GM20431 (cell line): ENCODE results near the gene UAP1.

Experiments
- in situ Hi-C: fragments of 300-500 bp; cut with MseI, MboI; formaldehyde crosslinking; loops from one replicate; pipeline ENCODE4 v1.15.0; 2020; ENCODE audit warnings: low sequenced_read_pairs; ENCODE audit not compliant: unreplicated experiment

The UAP1 gene

DNA sequence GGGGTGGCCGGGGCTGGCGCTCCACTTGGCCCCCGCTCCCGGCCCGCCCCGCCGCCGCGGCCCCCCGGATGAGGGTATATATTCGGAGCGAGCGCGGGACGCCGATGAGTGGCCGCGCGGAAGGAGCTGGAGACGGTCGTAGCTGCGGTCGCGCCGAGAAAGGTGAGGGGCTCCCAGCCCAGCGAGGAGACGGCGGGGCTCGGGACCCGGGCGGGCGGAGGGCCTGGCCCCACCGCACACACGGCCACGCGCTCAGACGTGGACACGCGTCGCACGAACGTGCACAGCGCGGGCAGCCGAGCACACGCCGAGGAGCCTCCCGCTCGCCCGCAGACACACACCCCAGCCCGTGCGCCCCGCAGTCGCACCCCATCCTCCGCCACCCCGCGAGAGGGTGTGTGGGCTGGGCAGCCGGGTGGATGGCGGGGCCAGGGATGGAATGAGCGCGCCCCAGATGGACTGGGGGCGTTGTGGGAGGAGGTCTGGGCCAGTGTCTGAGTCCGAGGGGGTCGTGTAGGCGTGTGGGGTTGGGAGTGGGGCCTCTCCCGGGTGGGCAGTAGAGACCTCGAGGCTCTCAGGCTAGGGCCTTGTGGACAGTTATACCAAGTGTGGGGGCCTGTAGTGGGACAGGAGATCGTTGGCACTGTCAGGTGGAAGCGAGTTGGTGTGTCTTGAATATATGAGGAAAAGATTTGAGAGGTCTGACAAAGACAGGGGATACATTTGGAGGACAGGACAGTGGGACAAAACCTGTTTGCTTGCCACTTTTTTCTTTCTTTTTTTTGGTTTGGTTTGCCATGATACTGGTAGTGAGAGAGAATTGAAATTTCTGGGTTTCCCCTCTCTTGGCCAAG is at the start of gene UAP1:
Gene UAP1, plus strand, starts transcription at position 107 of the 854 bp plus-strand sequence. CDS start 4,347 bp downstream, outside the sequence.
- in situ Hi-C loops: no loop called here

DNA sequence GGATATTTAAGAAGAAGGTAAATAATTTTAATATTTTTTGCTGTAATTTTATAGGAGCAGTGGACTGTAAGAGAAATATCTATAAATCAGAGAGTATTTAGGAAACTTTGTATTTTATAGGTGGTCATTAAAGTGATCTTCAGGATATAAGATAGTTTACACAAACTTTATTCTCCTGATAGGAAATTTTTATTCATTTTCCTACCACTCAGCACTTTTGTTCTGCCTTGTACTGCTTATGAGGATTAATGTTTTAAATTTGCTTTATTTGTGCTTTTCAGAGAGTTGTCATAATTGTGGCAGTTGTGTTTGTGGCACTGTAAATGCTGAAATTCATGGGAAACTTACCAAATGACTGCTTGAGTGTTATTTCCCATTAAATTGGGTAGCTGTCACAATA is 34.2 kb upstream of the UAP1 start:
- in situ Hi-C loops: no loop called here

DNA sequence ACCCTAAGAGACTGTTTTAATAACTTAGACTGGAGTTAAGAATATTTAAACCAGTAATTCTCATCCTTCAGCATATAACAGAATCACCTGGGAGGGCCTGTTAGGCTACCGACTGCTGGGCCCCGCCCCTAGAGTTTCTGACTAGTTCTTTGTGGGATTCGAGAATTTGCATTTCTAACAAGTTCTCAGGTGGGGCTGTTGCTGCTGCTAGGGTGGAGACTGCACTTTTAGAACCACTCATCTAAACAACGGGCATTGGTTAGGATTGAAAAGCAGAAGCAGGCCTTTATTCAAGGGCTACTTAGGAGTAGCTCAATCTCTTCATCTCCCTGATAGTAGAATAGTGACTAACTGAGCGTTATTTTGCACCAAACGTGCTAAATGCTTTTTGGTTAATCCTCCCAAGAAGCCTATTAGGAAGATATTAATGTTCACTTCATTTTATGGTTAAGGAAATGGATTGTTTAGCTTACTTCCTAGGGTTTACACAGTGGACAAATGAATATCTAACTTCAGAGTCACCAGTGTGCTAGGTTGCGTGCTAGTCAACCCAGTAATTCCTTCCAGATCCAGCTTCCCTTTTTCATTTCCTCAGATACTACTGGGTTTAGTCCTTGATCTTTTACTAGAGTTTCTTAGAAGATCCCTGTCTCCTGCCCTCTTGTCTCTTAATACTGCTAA is 31.1 kb upstream of the UAP1 start:
- in situ Hi-C loops: no loop called here

DNA sequence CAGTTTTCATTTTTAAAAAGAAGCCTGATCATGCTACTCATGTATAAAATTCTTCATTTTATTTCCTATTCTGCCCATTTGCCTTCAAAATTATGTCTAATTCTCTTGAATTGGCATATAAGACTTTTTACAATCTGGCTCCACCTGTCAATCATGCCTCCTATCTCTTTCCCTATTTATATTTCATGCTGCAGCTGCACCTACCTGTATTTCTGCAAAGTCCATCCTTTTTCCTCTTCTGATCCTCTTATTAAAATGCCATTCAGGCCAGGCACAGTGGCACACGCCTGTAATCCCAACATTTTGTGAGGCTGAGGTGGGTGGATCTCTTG is 30.6 kb upstream of the UAP1 start:
- in situ Hi-C loops: no loop called here

DNA sequence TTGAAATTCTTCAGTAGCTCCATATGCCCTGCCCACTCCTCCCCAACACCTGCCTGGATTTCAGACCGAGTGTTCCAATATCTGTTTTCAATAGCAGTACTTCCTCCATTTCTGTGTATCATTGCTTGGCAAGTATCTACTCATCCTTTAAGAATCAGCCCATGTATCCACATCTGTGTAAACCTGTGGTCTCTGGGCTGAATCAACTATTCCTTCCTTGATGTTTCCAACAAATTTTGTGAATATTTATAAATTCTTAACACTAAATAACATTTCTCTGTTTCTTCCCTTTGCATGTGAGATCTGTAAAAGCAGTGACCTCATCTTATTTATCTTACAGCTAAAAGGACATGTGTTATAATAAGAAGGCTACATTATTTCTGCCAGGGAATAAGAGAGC is 26.0 kb upstream of the UAP1 start:
- in situ Hi-C loops: no loop called here

DNA sequence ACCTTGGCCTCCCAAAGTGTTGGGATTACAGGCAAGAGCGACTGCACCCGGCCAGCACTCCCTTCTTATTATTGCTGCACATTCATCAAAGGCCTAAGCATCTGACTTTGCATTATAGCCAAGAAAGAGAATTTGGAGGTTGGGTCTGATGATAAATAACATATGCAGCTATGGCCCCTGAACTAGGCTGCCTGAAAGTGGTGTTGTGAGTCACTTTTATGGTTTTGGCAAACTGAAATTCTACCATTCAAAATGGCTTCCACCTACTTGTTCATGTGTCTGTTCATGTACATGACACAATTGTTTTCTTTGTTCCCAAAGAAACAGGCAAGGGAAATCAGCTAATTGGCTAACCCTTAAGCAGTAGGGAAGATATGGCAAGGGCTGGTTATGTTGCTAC is 25.0 kb upstream of the UAP1 start:
- in situ Hi-C loops: no loop called here

DNA sequence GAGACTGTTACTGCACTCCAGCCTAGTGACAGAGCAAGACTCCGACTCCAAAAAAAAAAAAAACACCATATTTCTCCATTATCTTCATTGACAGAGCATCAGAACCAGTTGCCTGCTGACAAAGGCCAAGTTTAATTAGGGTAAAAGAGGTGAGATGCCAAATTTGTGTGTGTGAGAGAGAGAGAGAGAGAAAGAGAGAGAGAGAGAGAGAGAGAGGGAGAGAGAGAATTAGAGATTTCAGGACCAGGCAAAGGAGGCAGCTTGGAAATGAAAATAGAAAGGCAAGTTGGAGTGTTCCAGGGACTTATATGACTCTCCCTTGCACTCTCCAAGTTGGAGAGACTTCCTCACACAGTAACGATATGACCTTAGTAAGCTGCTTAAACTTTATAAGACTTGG is 24.3 kb upstream of the UAP1 start:
- in situ Hi-C loops: no loop called here

DNA sequence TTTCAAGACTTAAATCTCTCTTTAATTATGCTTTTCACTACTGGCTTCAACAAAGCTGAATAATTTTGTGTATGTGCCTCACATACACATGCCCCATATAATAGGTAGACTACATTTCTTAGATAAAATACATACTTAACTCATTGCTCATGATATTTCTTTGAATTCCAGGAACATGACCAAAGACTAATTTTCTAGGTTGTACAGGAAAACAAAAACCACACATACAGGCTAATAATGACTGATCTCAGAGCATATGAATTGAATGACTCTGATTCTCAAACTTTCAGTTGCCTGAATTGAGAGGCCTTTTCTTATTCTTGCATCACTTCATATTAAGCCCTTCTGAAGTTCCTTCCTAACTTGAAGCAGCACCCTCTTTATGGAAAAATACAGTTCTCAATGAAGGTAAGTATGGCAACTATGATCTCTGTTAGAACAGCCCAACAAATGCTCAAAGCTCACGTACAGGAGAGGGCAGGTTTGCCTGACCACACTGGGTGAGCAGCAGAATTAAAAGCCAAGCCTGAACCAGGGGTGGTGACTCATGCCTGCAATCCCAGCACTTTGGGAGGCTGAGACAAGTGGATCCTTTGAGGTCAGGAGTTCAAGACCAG is 22.6 kb upstream of the UAP1 start:
- in situ Hi-C loops: no loop called here

DNA sequence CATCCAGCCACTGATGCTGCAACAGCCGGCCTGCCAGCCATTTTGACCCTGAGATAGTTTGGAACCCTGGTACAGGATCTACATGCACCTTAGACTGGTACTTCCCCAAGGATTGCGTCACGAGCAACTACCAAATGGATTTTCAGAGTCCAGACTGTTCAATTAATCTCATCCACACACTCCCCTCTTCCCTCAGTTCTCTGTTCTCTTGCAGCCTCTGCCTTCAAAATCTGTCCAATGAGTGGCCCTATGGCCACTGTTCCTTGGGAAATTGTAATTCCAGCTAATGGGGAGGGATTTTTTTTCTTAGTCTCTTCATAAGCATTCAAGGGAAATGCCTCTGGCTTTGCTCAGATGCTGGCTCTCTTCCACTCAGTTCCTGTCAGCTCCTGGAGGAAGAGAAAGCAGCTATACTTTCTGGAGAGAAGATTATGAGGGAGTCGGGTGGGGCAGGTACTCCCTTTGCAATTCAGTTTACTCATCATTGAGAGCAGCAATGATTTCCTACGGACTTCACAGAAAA is 19.8 kb upstream of the UAP1 start:
- in situ Hi-C loops: no loop called here

DNA sequence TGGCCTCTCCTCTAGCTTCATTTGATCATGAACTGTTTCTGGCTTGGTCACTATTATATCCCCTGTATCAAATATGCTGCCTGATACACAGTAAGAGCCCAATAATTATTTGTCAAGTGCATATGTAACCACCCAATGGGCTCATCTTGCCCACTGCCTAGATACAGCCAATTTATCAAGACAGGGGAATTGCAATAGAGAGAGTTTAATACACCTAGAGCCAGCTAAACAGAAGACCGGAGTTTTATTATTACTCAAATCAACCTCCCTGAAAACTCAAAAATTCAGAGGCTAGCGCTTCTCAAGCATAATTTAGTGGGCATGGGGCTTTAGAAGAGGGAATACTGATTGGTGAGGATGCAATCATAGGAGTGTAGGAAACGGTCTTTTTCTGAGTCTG is 18.3 kb upstream of the UAP1 start:
- in situ Hi-C loops: no loop called here

DNA sequence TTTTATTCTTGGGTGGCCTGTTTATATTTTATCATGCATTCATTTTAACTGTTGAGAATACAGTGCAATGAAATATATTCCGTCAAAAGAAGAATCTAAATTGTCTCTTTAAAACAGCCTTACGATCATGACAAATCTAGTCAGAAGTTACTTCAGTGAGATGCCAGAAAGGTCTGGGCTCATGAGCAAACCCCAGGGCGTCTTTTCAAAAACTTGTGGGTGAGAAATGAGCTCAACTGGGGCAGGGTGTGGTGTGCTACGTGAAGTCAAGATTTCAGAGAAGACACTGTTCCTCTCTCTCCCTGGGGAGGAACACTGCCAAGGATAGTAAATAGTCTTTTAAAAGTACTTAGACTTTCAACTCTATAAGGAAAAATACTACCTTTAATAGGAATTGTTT is 13.4 kb upstream of the UAP1 start:
- in situ Hi-C loops: no loop called here

DNA sequence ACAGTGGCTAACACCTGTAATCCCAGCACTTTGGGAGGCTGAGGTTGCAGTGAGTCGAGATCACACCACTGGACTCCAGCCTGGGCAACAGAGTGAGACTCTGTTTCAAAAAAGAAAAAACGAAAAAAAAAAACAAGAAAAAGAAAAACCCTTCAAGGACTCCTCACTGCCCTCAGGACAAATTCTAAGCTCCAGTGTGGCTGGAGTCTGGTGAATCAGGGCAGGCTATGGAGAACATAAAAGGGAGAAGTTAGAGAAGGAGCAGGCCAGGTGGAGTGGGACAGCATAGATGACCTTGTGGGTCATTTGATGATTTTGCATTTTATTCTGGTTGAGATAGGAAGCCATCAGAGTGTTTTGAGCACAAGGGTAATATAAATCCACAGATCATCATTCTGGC is 12.5 kb upstream of the UAP1 start:
- in situ Hi-C loops: no loop called here

DNA sequence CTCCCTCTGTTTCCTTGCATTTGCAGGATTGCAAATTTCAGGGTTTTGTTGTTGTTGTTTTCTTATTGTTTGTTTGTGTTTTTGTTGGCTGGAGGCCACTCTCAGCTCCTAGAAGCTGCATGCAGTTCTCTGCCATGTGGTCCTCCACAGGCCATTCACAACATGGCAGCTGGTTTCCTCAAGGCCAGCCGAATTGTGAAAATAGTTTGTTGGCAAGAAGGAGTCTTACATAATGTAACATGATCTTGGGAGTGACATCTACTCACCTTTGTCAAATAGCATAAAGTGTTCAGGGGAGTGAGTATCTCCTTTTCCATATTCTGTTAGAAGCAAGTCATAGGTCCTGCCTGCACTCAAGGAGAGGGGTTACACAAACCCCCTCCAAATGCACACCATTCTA is 10.6 kb upstream of the UAP1 start:
- in situ Hi-C loops: no loop called here

DNA sequence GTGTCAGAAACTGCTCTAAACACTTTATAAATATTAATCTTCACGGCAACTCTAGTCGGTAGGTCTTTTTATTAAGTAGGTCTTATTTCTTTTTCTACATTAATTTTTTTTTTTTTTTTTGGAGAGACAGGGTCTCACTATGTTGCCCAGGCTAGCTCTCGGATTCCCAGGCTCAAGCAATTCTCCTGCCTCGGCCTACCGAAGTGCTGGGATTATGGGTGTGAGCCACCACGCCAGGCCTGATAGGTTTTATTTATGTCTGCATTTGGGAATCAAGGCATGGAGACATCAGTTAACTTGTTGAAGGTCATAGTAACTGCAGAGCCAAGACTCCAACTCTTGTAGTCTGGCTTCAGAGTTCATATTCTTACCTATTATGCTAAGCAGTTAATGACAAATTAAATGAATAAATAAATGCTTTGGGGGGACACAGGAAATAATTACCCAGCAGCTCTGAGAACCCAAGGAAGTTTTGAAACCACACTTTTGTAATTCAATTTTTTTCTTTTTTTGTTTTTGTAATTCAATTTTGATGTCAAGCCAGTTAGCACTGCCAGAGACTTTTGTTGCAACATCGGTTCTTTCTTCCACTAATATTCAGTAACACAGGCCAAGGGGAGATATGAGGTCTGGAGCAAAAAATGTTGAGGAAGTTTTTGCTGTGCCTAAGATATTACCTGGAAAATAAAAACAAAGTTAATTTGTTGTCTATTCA is 9.4 kb upstream of the UAP1 start:
- in situ Hi-C loops: no loop called here

DNA sequence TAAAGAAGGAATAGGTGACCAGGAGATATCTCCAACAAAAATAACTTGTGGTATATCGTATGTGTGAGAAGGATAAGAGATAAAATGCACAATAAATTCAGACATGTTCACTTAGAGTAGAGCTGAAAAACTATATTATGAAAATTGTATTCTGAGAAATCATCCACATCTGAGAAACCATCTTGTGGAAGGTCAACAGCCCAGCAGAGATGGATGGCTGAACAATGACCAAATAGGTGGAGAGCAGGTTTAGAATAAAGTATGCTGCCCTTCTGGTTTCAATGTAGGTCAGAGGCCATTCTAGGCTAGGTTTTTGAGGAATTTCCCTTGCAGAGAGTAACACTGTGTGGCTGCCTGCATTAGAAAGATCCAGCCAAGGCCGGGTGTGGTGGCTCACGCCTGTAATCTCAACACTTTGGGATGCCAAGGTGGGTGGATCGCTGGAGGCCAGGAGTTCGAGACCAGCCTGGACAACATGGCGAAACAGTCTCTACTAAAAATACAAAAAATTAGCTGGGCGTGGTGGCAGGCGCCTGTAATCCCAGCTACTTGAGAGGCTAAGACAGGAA is 8.8 kb upstream of the UAP1 start:
- in situ Hi-C loops: no loop called here

DNA sequence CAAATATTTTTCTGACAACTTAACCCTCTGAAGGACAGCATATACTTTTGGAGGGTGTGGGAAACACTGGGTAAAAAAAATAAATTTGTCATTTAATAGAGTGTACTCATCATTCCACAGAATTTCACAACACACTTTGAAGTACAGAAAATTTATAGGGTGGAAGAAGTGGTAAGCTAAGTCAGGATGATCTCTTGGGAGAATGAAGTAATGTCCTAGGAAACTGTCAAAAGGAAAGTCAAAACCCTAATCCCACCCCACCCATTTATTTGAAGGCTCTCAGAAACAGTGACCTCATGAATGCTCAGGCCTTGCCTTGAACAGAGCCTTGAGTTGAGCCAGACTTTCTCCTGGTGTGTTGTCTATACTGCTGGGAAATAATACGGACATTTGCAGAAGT is 7.3 kb upstream of the UAP1 start:
- in situ Hi-C loops: no loop called here

DNA sequence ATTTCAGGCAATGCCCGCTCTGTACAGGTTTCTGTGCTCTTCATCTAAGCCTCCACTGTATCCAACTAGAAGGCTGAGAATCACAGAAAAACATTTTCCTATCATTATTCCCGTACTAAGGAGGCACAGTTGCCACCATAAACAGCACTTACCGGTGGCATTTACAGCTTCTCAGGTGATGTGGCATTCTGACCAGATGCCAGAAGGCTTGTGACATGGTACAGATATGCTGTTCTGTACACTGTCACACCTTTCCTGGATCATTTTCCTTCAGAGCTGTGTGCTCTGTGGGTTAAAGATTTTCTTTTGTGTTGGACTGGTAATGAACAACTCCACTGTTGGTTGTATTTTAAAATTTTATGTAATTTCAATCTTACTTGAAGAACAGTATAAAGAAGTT is 4.0 kb upstream of the UAP1 start:
- in situ Hi-C loops: no loop called here

DNA sequence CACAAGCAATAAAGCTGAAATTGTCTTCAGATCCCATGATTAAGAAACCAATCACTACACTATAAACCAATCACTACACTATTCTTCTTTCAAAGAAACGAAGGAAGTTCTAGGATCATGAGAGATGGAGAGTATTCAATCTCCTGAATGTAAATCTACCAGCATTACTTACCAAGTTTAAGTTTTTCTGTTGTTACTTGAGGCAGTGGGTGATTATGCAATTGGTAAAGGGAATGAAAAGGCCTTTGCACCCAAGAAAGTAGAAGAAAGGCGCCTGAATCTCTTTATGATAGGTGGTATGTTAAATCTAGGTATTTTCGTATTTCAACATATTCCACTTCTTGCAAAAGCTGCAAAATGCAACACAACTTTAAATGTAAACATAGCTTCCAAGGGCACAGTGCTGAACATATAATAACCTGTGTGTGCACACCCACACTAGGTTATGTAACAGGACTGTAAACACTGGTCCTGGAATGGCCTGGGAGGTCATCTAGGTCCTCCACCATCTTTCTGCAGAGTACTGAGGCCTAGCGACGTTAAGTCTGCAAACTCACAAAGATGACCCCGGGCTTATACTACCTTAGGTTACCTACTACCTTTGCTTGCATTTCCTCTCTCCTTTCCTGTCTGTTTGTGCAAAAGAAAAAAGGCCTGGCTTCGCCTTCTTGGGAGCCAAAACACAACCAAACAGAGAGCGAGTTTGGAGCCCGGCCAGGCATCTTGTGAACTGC is 1.1 kb upstream of the UAP1 start:
- in situ Hi-C loops: no loop called here

DNA sequence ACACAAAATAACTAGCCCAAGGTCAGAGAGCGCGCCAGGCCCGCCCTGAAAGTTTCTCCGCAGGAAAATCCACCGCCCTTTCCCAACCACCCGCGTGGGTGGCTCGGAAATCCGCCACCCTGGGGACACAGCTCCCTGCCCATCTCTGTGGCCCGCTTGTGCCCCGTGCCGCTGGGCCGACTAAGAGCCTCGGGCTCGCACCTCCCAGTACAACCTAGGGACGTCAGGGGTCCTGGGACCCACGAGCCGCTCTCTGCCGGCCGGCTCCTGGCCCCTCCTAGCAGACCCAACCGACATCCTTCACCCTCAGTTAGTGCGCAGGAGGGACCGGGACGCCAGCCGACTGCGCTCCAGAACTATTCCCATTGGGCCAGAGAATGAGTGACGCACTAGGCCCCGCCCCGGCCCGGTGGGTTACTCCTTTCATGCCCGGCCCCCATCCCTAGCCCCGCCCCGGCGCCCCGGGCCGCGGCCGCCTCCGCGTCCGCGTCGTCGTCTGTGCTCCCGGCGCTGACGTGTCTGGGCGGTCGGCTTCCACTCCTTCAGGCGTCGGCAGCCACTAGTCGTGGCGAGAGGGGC is 396 bp upstream of the UAP1 start:
- in situ Hi-C loops: no loop called here
